UCSD-AML1 (cell line): ENCODE measurements around the gene IMPDH2.

ENCODE experiments used
- DNase-seq: peaks from one replicate; lab custom pipeline; 2025; ENCODE audit not compliant: unreplicated experiment; lab: John Stamatoyannopoulos, UW

IMPDH2 gene

DNA sequence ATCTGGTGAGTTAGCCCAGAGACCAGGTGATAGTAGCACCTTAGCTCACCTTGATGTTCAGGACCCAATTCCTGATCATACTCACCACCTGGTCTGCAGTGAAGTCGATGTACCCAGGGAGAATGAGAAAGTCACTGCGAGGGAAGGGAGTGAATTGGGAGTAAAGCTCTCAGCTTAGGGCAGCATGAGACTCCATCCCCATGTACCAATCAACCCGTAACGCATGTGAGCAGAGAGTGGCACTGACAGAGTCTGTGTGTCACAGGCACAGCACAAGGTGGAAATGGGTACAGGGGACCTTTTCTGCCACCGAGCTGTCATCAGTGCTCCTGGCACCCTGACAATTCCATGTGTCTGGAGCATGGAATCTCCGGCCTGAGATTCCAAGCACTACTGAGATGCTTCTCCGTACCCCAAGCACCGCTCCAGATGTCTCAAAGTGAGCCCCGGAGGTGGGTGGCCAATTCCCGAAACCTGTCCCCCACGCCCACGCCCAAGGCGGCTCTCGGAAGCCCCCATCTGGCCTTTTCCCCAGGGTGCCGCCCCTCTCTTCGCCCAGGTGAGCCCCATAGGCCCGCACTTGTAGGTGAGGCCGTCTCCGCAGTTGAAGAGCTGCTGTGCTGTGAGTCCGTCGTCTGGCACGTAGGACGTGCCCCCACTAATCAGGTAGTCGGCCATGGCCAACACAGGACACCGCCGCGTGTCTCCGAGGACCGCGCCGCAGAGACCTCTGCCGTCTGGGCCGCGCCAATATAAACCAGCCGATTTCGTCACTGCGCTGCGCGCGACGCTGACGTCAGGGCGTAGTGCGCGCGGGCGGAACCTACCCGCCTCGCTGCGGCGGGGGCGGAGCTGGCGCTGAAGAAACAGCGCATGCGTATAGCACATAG lies at the start of gene IMPDH2:
Gene IMPDH2 (minus strand): TSS at position 726 of the 890 bp plus-strand sequence. CDS start 48 bp downstream, at position 678.
- peak; percentile 96 for DNase-seq

DNA sequence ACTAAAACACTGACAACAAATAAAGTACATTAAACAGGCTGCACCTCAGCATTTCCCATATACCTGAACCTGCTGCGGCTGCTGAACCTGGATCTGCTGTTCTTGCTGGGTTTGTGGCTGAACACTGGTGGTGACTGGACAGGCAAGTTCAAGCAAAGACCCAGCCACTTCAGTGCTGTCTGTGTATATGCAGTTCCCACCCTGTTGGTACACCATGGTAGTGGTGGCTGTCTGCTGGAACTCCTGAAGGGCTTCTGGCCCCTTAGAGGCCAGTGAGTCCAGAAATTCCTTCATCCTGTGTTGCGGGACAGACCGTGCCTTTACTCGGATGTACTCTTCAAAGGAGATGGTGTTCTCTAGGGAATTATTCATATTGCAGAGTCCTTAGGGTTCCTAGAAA lies 47.4 kb upstream of the IMPDH2 start:
- DNase-seq, result no peak

DNA sequence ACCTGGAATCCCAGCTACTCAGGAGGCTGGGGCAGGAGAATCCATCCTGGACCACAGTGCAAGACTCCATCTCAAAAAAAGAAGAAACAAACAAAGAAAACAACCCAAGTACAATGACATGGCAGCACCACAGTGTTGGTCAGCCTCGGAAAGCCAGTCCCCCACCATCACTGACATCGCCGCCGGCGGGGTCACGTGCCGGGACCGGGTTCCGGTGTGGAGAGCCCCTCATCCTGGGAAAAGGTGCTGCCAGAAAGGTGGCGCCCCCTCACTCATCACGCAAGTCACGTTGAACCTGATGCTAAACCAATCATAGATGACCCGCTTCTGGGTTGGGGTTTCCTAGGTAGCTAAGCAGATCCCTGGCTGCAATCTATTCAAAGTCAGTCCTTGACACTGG lies 46.9 kb upstream of the IMPDH2 start:
- DNase-seq, result no peak

DNA sequence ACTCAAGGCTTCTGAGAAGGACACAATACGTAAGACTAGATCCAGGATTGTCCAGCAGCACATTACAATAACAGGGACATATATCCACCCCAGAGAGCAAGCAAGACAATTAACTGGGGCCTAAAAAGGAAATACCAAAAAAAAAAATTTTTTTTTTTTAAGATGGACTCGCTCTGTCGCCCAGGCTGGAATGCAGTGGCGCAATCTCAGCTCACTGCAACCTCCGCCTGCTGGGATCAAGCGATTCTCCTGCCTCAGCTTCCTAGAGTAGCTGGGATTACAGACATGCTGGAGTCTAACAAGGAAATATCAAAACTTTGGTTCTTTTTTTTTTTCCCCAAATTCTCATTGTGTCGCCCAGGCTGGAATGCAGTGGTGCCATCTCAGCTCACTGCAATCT lies 28.8 kb upstream of the IMPDH2 start:
- no peak for DNase-seq

DNA sequence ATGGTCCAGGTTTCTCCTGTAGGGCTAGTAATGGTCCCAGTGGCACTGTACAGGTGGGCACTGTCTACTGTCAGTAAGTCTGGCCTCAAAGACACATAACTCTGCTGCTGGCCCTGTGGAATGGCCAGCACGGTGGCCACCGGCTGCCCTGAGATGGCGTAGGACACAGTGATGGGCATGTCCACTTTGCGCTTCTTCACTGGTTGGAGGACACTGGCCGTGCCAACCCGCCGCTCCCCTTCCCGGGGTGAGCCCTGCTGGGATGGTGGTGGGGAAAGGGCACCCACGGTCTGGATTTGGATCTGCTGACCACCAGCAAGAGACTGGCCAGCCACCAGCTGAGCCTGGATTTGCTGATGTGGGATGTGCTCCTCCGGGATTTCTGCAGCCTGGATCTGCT lies 28.1 kb upstream of the IMPDH2 start:
- DNase-seq, result no peak

DNA sequence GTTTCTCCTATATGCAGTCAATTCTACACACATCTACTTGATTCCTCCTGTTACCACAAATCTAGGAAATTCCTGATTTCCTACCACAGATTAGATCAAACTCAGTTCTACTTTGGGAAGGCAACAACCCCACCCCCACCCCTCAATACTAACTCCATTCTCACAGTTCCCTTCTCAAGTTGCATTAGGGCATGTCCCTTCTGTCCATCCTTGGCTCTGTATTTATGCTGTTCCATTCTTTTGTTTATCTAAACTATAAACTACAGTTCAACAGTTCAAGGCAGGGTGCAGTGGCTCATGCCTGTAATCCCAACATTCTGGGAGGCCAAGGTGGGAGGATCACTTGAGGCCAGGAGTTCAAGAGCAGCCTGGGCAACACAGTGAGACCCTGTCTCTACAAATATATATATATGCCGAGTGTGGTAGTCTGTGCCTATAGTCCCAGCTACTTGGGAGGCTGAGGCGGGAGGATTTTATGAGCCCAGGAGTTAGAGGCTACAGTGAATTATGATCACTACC lies 25.2 kb upstream of the IMPDH2 start:
- DNase-seq, result no peak

DNA sequence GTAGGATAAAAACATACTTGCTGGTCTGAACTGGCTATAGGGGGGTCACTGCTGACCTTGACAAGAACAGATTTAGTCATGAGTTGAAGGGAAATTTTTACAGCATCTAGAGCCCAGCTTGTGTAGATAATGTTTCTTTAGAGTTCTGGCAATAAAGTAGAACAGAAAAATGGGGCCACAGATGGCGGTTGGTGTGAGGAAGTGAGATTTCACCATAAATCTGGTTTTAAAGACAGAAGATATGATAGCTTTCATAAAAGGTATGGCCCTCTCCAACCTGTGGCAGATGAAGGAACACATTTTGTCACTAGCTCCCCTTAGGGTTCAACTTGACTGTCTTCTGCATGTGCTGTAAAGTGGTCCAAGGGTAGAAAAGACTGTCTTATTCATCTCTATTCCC lies 24.3 kb upstream of the IMPDH2 start:
- DNase-seq, result no peak

DNA sequence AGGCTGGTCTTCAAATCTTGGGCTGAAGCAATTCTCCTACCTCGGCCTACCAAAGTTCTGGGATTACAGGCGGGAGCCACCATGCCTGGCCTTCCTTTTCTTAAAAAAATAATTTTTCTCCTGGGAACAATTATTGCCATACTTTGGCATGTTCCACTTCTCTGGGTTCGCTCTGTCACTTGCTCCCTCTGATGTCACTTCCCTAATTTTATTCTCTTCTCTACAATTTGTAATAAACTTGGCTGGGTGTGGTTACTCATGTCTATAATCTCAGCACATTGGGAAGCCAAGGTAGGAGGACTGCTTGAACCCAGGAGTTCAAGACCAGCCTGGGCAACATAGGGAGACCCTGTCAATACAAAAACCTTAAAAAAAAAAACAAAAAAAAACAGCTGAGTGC lies 6.1 kb upstream of the IMPDH2 start:
- no peak for DNase-seq

DNA sequence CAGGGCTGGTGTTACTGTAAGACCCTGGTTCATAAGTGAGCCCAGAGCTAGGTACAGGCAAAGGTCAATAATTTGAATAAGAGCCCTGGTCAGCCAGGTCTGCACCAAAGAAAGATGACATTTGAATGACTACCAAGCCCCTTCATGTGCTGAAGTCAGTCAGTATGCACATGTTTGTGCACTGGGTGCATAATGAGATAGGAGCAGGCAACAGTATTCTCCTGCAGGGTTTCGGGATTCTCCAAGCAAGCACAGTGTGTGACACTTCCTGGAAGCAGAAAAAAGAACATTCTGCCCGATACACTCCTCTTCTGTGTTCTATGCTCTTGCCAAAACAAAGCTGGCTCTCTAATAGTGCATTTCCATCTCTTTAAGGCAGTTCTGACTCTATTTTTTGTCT lies 5.5 kb upstream of the IMPDH2 start:
- DNase-seq, result no peak

DNA sequence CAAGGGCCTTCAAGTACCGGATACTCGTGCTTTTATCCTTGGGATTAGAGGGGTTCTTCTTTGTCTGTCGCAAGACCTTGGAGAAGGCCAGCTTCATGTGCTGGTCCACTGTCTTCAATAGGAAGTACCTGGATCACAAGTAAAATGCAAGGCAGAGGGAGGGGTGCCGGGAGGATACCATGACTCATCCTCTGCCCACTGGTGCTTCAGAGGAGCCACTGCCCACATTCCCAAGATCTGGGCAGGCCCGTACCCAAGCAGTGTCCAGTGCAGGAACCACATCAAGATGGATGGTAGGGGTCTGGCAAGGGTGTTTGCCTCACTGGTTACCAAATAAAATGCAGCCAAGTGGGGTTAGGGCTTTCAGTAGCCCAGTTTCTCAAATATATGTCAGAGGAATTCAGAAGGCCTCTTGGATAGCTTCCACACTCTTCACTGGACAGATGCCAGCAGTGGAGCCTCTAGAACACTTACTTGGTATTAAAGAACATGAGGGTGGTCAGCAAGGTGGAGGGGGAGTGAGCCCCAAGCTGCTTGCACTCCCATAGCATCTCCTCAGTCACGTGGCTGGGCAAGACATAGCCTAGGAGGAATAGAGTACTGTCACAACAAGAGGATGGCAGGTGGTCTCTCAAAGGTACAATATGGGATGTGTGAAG lies 3.6 kb upstream of the IMPDH2 start:
- no peak for DNase-seq

DNA sequence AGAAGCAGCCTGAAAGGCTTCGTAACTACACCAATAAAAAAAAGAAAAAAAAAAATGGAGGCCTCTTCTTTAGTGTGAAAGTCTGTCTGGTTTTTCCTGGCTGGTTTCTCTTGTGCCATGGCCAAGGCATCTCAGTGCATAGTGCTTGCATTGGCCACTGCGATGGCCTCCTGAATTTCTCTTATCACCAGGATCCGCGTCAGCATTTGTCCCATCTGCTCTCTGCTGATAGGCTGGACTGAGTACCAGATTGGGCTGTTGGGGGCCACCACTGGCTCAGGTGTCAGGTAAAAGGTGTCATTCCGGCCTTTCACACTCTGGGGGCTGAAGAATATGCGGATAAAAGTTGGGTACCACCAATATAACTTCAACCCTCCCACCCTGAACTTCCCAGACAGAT lies 1.1 kb upstream of the IMPDH2 start:
- no peak for DNase-seq

DNA sequence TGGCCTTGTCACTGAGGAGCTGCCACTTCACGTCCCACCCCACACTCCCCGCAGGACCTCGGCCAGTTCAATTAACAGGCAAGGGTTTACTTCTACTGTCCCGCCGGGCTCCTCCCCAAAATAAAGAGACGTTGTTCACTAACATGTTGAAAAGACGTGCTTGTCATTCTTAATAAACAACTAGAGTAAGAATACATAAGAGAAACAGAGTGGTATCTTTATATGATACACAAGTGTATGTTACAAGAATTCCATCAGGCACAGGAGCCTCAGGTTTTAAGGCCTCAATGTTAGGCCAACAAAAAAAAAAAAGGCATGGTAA lies 326 bp upstream of the IMPDH2 start:
- DNase-seq, result no peak

DNA sequence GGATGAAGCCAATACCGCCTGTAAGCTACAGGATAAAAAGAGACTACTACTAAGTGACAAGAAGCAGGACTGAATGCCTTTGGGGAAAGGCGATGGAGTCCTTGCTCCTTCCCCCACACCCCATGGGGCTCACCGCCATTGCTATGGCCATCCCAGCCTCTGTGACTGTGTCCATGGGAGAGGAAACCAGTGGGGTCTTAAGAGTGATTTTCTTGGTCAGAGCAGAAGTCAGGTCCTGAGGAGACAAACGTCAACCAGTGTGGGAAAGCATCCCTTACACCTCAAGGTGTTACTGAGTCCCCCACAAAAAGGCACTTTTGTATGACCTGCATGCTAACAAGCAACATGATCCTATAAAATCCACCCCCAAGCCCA lies 913 bp downstream of the IMPDH2 start:
- DNase-seq, result no peak

DNA sequence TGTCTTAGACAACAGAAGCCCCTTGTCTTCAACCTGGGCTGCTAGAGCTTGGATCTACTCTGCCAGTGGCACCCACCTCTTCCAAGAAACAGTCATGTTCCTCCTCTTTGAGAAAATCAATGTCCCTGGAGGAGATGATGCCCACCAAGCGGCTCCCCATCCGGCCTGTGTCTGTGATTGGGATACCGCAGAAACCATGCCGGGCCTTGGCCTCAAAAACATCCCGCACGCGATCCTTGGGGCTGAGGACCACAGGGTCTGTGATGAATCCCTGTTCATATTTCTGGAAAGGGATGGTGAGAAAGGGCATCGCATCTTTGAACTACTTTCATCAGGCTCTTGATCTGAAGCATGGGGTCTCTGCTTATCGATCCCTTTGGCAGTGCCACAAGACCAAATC lies 1.6 kb downstream of the IMPDH2 start:
- DNase-seq, result no peak

DNA sequence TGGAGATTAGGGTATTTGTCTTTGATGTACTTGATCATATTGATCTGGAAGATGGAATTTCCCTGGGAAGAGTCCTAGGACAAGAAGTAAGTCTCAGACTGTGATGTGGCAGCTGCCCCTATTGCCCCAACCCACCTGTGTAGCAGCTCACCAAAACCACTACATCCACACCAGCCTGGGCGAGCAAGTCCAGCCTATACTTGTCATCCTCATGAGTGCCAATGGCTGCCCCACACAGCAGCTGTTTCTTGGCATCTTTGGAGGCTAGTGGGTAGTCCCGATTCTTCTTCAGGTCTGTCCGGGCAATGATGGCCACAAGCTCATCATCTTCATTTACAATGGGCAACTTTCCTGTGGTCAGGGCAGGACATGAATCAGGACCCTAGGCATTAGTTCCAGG lies 2.7 kb downstream of the IMPDH2 start:
- no peak for DNase-seq

DNA sequence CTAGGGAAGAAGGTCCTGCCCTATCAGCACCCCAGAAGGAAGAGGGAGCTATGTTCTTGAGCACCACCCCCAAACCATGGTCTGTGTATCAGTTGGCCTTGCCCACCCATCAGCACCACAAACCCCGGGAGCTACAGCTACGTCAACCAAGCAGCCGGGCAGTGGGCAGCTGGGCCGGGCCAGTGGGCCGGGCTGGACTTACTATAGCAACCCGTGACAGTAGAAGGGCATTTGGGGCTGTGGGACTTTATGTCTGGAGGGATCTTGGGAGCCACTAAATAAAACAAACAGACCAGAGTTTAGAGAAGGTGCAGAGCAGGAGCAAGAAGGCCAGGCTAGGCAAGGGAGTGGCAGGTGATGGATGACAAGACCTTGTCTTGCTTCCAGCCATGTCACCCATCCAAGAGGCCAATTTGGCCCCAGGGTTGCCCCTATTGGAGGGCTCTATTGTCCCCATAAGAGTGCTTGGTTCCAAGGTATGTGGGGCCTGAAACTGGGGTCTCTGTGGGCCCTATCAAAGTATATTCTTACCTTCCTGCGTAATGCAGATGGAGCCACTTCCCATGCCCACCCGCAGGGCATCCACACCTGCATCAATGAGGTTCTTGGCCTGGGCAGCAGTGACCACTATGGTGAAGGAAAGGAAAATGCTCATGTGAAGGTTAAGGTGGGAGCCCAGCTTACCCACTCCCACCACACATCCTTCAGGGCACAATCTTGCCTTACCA lies 3.2 kb downstream of the IMPDH2 start:
- no peak for DNase-seq

DNA sequence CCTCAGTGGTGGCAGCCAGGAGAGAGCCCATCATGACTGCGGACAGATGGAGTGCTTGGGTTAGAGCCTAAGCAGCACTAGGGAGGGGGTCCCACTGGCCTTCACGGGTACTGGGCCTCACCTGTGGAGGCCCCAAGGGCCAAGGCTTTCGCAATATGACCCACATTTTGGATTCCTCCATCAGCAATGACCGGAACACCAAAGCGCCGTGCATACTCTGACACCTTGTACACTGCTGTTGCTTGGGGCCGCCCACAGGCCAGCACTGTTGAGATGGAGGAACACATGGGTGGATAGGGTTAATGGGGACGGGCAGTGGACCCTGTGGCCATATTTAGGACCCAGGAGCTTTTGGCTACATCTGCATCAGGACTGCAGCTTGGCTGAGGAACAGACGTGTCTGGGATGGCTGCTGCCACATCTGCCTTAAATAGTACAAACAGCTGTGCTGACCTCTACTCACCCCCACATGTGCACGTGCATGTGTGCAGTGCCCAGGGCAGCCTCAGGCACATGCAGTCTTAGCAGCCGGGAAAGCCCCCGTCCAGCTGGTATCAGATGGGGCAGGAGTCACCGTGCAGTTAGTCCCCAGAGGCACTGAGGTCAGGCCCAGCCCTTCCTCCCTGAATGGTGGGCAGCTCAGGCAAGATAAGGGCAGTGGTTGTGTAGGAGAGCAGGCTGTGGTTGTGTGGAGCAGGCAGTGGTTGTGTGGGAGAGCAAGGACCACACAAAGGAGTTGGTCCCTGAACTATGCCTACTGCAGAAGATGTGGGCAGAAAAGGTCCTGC lies 4.0 kb downstream of the IMPDH2 start:
- peak; percentile 64 for DNase-seq

DNA sequence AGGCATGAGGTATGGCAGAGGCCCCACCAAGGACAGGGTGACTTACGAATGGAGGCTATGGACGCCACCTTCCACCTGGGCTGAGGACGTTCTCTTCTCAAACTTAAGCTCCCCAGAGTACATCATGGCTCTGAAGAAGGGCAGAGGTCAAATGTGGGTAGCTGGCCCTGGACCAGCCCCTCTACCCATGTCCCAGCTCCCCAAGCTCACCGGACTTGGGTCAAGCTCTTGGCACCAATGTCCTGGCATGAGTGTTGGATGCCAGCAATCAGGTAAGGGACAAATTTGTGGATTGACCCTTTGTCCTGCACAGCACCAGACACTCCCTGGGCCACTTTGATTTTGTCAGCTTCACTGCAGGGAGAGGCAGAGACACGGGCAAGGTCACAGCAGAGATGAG lies 4.7 kb downstream of the IMPDH2 start:
- DNase-seq, result no peak

DNA sequence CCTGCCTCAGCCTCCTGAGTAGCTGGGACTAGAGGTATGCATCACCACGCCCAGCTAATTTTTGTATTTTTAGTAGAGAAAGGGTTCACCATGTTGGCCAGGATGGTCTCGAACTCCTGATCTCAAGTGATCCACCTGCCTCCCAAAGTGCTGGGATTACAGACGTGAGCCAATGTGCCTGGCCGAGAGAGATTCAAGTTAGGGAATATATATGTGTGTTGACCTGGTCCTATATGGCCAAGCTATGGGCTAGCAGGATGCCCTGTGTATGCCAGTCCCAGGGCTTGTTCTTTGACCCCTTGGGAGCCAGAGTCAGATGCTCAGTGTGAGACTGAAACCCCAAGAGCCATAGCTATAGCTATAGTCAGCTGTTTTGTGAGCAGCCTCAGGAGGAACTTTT lies 5.4 kb downstream of the IMPDH2 start:
- DNase-seq, result no peak

DNA sequence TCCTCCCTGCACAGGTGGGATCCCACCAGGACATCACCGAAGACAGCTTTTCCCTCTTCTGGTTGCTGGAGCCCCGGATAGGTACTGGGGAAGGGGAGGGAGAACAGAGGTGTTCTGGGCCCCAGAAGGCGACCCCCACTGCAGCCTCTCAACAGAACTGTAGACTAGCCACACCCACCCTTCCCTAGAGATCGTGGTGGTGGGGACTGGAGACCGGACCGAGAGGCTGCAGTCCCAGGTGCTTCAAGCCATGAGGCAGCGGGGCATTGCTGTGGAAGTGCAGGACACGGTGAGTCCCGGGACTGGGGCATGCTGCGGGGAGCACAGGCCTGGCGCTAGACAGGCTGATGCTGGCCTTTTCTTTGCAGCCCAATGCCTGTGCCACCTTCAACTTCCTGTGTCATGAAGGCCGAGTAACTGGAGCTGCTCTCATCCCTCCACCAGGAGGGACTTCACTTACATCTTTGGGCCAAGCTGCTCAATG lies 6.5 kb downstream of the IMPDH2 start:
- DNase-seq, result no peak
